Lower lobe of right lung (tissue), 2 donors: ENCODE measurements around the gene USP47. TPM values are rescaled to one million over a fixed set of nuclear protein-coding genes. Genes with fewer than 3 reads are reported as not detected.
A peak's percentile ranks its signal among the peaks of the same experiment; 100 is the strongest.

Experiments used
- ATAC-seq, 2 donors: fragments of 200-7000 bp; cut with Tn5 transposase; one replicate each; pipeline ENCODE4 v1.9.1; 2020 to 2022; ENCODE audit warnings: mild to moderate bottlenecking in 2 of 2, moderate library complexity in 2 of 2
- DNase-seq: peaks from one replicate; pipeline ENCODE4 v3.0.0-alpha.2; 2020
- H3K27ac ChIP-seq: fragments of 200-600 bp; one replicate; pipeline ENCODE4 v1.8.0; 2022
- H3K27me3 ChIP-seq: fragments of 200-600 bp; one replicate; pipeline ENCODE4 v1.8.0; 2022; ENCODE audit warnings: low read depth
- H3K36me3 ChIP-seq: fragments of 200-600 bp; one replicate; pipeline ENCODE4 v1.8.0; 2022; ENCODE audit warnings: mild to moderate bottlenecking
- H3K4me1 ChIP-seq: fragments of 200-600 bp; one replicate; pipeline ENCODE4 v1.8.0; 2022
- H3K4me3 ChIP-seq: fragments of 200-600 bp; one replicate; pipeline ENCODE4 v1.8.0; 2022; ENCODE audit warnings: mild to moderate bottlenecking
- H3K9me3 ChIP-seq: fragments of 200-600 bp; one replicate; pipeline ENCODE4 v1.8.0; 2022
- intact Hi-C: fragments of 100-400 bp; cut with DNase I; formaldehyde crosslinking; loops from one replicate; pipeline ENCODE4 v1.11.0; 2022
- total RNA-seq: library from RNA; stranded (reverse); fragmentation: NEBNext Ultra II Directional; extraction: Animal tissue kit (Norgen Biotek cat#: 25700); gene quantifications from one replicate; pipeline ENCODE4 v1.2.1, GENCODE V29; 2021
- TF ChIP-seq, protein P1 (sequence below): fragments of 200-600 bp; IDR thresholded peaks from one replicate; pipeline ENCODE4 v1.8.0; 2022; ENCODE audit warnings: antibody characterized with exemption, mild to moderate bottlenecking
- donor health status: DM: no; HTN: yes; CAD: no; lungs with severe emphysema.

USP47 gene
- total RNA-seq, 1 donor from 2014 or later: 45.2 TPM

GRCh38 chr11:11871991-11872401, 30.2 kb downstream of the USP47 start:
- Histone ChIP-seq H3K27ac (no peak overlapping the region), H3K4me3 (no peak overlapping the region), H3K36me3 (no peaks in the 10 kb centered on the region), H3K27me3 (no peaks in the 10 kb centered on the region), H3K4me1 (peaks cover 23% of the 10 kb centered on the region), H3K9me3 (peaks cover 11% of the 10 kb centered on the region)
- peak in 1 of 2 donors; percentile 16 for ATAC-seq
- intact Hi-C loops: no loop called here
- TF ChIP-seq, protein P1, sequence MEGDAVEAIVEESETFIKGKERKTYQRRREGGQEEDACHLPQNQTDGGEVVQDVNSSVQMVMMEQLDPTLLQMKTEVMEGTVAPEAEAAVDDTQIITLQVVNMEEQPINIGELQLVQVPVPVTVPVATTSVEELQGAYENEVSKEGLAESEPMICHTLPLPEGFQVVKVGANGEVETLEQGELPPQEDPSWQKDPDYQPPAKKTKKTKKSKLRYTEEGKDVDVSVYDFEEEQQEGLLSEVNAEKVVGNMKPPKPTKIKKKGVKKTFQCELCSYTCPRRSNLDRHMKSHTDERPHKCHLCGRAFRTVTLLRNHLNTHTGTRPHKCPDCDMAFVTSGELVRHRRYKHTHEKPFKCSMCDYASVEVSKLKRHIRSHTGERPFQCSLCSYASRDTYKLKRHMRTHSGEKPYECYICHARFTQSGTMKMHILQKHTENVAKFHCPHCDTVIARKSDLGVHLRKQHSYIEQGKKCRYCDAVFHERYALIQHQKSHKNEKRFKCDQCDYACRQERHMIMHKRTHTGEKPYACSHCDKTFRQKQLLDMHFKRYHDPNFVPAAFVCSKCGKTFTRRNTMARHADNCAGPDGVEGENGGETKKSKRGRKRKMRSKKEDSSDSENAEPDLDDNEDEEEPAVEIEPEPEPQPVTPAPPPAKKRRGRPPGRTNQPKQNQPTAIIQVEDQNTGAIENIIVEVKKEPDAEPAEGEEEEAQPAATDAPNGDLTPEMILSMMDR: no peak
- DNase-seq: no peak

DNA sequence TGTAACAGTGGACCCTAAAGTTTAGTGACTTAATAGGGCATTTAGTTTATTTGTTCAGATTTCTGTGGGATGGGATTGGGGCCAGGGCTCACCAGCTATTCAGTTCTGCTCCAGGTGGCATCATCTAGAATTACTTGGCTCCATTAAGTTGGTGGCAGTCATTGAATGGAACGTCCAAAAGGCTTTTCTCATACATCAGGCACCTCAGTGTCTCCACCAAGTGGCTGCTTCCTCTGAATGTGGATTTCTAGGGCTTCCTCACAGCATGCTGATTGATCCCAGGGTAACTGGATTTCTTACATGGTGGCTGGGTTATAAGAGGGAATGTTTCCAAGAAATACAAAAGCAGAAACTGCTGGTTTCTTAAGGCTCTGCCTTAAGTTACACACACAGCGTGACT, 34.7 kb downstream of the USP47 start:
- Histone ChIP-seq H3K36me3 (no peaks in the 10 kb centered on the region), H3K4me1 (peaks cover 15% of the 10 kb centered on the region), H3K4me3 (no peak overlapping the region), H3K27ac (no peak overlapping the region), H3K9me3 (no peaks in the 10 kb centered on the region), H3K27me3 (no peaks in the 10 kb centered on the region)
- intact Hi-C loops: no loop called here
- no peak for DNase-seq
- TF ChIP-seq, protein P1: no peak
- ATAC-seq: peak in 1 of 2 donors; percentile 36

DNA sequence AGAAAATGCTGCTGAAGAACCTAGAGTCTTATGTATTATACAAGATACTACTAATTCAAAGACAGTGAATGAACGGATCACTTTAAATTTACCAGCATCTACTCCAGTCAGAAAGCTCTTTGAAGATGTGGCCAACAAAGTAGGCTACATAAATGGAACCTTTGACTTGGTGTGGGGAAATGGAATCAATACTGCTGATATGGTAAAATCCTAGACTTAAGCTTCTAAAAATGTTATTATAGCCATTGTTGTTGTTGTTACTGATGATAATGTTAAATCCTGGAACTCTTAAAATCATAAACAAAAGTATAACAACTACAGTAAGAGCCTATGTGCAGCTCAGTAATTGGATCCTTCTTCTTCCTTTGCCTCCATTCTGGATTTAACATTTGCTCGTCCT, 38.4 kb downstream of the USP47 start:
- Histone ChIP-seq H3K4me3 (no peak overlapping the region), H3K27ac (no peak overlapping the region), H3K9me3 (no peaks in the 10 kb centered on the region), H3K36me3 (peaks cover 18% of the 10 kb centered on the region), H3K27me3 (no peaks in the 10 kb centered on the region), H3K4me1 (peaks cover 12% of the 10 kb centered on the region)
- intact Hi-C loops: no loop called here
- DNase-seq (no peak), ATAC-seq (no peak)
- TF ChIP-seq, protein P1: no peak

GRCh38 chr11:11882539-11882938, 40.8 kb downstream of the USP47 start:
- intact Hi-C loops: no loop called here
- no peaks in the 10 kb centered on the region for H3K27me3 ChIP-seq
- TF ChIP-seq, protein P1: no peak
- no peak for DNase-seq
- H3K9me3 ChIP-seq: no peaks in the 10 kb centered on the region
- H3K4me3 ChIP-seq: no peak overlapping the region
- peaks cover 42% of the 10 kb centered on the region for H3K36me3 ChIP-seq
- H3K27ac ChIP-seq: no peak overlapping the region
- ATAC-seq: no peak
- H3K4me1 ChIP-seq: peaks cover 12% of the 10 kb centered on the region

DNA sequence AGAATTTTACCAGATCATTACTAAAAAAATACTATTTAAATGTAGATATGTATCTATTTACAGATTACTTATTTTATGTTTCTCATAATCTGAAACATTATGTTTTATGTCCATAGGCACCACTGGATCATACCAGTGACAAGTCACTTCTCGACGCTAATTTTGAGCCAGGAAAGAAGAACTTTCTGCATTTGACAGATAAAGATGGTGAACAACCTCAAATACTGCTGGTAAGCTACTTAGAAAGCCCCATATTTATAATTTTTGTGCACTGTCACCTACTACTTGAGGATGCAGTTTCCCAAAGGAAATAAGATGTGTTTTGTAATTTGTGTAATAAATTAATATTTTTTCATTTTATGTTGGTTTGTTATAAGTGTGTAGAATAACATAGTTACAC, 42.6 kb downstream of the USP47 start:
- Histone ChIP-seq H3K36me3 (peaks cover 51% of the 10 kb centered on the region), H3K27me3 (no peaks in the 10 kb centered on the region), H3K4me1 (peaks cover 12% of the 10 kb centered on the region), H3K9me3 (no peaks in the 10 kb centered on the region), H3K4me3 (no peak overlapping the region), H3K27ac (no peak overlapping the region)
- TF ChIP-seq, protein P1: no peak
- no peak for ATAC-seq
- intact Hi-C loops: no loop called here
- no peak for DNase-seq
